Activated CD4-positive, alpha-beta T cell treated with anti-CD3 and anti-CD28 coated beads, Interleukin-10, Interleukin-2, amounts not matched to agents 100 ng/mL and 50 ng/mL, durations not matched to agents 16 hours and 8 hours (primary cell): ENCODE results near the gene GIPC3.
"Not testable (repeated sequence)": the region's sequence is repeated elsewhere in the genome, so short reads cannot be mapped to it uniquely, and the experiment has no call there.

ENCODE experiments used
- DNase-seq: peaks from one replicate; pipeline ENCODE4 v3.0.0-alpha.2; 2020

GIPC3 gene

DNA sequence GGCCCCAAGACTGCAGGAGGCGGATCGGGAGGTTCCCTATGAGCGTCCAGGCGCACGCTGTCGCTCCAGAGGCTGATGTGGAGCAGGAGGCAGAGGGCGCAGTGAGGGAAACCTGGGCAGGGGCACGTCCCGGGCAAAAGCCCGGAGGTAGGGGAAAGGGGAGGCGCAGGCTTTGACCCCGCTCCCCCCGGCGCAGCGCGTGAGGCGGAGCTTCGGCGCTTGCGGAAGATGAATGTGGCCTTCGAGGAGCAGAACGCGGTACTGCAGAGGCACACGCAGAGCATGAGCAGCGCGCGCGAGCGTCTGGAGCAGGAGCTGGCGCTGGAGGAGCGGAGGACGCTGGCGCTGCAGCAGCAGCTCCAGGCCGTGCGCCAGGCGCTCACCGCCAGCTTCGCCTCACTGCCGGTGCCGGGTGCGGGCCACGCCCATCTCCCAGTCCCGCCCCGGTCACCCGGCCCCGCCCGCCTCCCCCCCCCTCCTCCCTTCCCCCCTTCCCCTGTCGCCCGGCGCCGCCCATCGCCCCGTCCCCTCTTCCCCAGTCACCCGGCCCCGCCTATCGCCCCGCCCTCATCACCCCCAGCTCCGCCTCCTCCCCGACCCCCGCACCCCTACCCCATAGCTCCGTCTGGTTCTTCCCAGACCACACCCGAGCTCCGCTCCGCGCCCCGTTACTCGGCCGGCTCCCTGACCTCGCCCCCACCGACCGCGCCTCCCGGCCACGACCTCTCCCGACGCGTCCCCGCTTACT lies 8.4 kb upstream of the GIPC3 start:
- no peak for DNase-seq

DNA sequence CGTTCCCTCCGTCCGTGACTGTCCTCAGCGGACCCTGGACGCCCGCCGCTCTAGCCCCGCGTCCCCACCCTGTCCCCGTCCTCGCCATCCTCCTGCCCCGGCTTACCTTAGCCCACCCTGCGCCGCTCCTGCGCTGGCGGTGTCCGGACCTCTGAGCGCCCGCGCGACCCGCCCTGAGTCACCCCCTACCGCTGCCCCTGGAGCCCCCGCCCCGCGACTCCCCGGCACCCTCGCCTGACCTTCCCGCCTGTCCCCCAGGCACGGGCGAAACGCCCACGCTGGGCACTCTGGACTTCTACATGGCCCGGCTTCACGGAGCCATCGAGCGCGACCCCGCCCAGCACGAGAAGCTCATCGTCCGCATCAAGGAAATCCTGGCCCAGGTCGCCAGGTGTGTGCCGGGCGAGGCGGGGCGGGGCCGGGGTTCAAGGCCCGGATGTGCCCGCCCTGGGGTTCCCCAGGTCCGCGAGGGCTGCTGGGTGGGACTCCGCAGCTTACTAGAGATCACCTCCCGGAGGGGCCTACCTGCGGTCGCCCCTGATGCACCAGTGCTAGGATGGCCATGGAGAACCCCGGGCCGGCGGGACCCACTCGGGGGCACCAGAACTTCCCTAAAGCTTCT lies 7.4 kb upstream of the GIPC3 start:
- no peak for DNase-seq

DNA sequence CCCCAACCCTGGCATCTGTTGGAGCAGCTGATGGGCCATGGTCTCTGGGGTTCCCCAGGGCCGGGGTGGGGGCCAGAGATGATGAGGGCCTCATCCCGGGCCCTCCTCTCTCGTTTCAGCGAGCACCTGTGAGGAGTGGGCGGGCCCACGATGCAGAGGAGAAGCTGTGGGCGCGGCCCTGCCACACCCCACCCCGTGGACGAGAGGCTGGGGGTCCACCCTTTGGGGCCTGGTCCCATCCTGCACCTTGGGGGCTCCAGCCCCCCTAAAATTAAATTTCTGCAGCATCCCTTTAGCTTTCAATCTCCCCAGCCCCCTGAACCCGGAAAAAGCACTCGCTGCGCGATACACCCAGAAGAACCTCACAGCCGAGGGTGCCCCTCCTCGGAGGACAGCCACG lies 6.9 kb upstream of the GIPC3 start:
- DNase-seq = no peak

DNA sequence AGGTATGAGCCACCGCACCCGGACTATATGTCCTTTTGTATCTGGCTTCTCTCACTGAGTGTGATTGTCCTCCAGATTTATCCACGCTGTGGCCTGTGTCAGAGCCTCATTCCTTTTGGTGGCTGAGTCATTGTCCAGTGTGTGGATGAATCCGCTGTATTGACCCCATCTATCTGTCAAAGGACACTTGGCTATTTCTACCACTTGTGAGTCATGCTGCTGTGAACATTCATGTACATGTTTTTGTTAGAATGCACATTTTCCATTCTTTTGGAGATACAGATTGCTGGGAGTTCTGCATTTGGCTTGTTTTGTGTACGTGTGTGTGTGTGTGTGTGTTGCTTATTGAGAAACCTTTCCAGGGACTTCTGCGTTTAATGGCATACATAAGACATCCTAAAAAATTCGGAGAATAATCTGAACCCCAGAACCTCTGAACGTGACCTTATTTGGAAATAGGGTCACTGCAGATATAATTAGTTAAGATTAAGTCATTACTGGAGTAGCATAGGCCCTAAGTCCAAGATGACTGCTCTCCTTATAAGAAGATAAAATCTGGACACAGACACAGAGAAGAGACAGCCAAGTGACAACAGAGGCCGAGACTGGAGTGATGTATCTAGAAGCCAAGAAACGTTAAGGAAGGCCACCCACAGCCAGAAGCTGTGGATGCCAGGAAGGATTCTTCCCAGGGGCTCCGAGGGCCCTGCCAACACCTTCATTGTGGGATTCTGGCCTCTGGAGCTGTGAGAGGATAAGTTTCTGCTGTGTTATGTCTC lies 4.9 kb upstream of the GIPC3 start:
- no peak for DNase-seq

DNA sequence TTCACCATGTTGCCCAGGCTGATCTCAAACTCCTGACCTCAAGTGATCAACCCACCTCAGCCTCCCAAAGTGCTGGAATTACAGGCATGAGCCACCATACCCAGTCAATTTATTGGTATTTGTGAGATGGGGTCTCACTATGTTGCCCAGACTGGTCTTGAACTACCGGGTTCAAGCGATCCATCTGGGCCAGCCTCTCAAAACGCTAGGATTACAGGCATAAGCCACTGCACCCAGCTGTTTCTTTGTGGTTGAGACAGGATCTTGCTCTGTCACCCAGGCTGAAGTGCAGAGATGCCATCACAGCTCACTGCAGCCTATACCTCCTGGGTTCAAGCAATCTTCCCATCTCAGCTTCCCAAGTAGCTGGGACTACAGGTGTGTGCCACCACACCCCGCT lies 3.5 kb upstream of the GIPC3 start:
- not testable (repeated sequence) for DNase-seq

DNA sequence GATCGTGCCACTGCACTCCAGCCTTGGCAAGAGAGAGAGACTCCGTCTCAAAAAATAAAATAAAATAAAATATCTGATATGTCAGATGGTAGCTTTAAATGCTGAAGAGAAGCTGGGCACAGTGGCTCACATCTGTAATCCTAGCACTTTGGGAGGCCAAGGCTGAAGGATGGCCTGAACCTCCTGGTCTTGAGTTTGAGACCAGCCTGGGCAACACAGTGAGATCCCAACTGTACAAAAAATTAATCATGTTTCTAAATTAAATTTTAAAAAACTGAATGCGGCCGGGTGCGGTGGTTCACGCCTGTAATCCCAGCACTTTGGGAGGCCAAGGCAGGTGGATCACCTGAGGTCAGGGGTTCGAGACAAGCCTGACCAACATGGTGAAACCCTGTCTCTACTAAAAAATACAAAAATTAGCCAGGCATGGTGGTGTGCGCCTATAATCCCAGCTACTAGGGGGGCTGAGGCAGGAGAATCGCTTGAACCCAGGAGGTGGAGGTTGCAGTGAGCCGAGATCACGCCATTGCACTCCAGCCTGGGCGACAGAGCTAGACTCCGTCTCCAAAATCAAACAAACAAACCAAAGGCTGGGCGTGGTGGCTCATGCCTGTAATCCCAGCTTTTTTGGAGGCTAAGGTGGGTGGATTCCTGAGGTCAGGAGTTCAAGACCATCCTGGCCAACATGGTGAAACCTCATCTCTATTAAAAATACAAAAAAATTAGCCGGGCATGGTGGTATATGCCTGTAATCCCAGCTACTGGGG lies 1.1 kb upstream of the GIPC3 start:
- DNase-seq = not testable (repeated sequence)

DNA sequence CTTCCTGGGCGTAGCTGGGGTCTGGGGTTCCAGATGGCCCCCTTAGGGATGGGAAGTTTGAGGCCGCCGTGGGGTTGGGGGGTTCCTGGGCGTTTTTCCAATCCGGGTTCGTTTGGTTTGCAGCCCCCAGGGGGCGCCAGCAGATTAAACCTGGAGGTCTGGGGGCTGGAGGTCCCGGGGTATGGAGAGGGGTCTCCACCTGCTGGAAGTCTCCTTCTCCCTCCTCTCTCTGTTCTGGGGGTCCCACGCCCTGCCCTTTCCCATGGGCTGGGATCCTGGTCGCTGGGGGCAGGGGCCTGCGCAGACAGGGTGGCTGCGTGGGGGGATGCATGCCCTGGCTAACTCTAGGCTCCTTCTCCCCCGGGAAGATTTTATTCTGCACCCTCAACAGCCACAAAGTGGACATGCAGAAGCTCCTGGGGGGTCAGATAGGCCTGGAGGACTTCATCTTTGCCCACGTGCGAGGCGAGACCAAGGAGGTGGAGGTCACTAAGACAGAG lies 899 bp downstream of the GIPC3 start:
- DNase-seq = peak; percentile 21

DNA sequence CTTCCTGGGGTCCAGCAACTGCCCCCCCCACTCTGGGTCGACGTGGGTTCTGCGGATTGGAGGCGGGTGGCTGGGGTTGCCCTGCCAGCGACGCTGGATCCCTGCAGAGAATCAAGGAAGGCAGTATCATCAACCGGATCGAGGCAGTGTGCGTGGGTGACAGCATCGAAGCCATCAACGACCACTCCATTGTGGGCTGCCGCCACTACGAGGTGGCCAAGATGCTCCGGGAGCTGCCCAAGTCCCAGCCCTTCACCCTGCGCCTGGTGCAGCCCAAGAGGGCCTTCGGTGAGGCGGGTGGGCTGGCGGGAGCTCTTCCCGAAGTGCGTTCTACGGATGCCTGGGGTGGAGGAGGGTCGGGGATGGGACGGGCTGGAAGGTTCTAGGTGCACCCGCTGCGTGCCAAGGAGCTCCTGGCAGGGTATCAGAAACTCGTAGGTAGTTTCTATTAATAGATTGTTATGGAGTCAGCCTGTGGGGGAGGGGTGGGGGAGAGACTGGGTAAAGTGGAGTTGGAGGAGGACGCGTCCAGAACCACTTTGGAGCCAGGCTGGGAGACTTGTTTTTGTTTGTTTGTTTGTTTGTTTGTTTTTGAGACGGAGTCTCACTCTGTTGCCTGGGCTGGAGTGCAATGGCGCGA lies 1.5 kb downstream of the GIPC3 start:
- DNase-seq = no peak

DNA sequence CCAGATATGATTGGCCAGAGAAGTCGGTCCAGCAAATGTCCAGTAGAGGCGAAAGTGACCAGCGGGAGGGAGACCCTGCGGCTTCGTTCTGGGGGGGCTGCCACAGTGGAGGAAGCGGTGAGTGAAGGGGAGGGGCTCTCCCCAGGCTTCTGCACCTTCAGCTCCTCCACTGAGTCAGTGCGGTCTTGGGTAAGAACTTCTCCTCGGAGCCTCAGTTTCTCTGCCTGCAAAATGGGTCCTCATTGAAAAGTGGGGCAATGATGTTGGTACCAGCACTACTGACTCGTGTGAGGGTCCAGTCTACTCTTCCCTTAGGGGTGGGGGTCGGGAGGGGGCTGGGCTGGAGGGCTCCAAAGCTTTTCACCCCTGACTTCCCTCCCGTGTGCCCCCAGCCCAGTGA lies 4.2 kb downstream of the GIPC3 start:
- DNase-seq = no peak

DNA sequence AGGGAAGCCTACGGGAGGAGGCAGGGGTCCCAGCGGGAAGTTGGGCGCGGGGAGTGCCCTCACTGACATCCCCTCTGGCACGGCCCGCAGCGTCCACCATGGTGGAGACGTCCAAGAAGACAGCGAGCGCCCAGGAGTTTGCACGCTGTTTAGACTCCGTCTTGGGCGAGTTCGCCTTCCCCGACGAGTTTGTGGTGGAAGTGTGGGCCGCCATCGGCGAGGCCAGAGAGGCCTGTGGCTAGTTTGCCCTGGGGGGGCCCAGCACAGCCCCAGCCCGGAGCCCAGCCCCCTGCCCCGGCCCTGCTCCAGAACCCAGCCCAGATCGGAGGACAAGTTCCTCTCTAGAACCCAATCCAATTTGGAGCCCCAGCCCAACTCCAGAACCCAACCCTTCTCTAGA lies 4.7 kb downstream of the GIPC3 start:
- DNase-seq = no peak

DNA sequence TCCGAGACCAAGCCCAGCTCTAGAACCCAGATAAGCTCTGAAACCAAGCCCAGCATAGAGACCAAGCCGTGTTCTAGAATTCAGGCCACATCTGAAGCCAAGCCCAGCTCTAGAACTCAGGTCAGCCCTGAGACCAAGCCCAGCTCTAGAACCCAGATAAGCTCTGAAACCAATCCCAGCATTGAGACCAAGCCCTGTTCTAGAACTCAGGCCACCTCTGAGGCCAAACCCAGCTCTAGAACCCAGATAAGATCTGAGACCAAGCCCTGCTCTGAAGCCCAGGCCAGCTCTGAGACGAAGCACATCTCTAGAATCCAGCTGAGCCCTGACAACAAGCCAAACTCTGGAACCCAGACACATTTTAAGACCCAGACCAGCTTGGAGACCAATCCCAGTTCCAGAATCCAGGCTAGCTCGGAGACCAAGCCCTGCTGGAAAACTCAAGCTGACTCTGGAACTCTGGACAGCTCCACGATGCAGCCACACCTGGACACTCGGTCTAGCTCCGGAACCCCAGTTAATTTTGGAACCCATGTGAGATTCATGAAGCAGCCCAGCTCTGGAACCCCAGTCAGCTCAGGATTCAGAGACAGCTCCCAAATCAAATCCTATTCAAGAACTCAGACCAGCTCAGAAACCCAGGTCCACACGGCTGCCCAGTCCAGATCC lies 5.8 kb downstream of the GIPC3 start:
- DNase-seq = no peak

DNA sequence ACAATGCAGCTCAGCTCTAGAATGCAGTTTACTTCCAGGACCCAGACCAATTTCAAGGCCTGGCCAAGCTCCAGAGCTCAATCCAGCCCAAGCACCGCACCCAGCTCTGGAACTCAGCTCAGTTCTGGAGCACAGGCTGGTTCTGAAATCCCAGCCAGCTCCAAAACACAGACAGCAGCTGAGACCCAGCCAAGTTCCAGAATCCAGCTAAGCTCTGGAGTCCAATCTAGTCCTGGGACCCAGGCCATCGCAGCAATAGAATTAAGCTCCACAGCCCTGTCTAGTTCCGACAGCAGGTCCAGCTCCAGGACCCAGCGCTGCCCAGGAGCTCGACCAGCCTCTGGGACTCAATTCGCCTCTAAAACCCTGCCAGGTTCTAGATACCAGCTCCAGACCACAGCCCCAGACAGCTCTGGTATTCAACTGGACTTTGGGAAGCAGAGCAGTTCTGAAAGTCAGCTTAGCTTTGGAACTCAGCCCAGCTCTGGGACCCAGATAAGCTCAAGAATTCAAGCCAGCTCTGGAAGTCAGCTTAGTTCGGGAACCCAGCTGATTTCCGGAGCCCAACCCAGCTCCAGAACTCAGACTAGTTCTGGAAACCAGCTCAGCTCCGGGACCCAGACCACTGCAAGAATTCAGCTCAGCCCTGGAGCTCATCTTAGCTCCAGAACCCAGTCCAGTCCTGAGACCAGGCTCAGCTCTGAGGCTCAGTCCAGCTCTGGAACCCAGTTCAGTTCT lies 6.8 kb downstream of the GIPC3 start:
- DNase-seq = no peak

DNA sequence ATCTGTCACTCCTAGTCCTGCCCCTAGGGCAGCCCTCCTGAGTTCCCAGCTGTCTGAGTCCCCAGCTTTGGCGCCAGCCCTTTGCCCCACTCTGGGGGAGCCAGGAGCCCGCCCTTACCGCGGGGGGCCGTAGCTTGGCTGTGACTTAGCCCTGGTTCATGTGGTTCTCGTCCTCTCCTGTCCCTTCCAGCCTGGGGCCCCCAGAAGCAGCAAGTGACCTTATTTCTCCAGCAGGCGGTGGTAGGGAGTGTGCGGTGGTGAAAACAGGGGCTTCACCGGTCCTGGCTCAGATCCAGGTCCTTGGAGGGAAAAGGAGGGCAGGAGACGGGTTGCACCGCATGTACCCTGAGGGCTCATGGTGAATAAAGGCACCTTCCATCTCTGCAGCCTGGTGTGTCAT lies 7.9 kb downstream of the GIPC3 start:
- DNase-seq = no peak

DNA sequence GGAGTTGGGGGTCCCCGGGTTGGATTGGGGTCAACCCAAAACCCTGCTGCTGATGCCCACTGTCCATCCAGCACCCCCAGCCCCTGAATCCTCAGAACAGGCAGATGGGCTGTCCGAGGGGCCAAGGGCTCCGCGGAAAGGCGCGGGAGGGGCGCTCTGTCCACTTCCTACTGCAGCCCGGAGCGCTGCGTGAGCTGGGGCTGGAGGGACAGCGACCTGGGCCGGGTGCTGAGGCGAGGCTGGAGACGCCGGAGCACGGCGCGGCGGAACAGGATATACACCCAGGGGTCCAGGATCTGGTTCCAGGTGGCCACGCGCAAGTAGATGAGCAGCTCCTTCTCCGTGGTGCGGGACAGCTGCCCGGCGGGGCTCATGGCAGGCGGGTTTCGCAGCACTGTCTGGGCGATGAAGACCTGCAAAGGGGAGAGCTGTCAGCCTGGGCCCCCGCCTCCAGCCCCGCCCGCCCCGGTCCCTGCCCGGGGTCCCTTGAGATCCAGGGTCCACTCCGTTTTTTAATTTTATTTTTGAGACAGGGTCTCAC lies 10.3 kb downstream of the GIPC3 start:
- DNase-seq = no peak

DNA sequence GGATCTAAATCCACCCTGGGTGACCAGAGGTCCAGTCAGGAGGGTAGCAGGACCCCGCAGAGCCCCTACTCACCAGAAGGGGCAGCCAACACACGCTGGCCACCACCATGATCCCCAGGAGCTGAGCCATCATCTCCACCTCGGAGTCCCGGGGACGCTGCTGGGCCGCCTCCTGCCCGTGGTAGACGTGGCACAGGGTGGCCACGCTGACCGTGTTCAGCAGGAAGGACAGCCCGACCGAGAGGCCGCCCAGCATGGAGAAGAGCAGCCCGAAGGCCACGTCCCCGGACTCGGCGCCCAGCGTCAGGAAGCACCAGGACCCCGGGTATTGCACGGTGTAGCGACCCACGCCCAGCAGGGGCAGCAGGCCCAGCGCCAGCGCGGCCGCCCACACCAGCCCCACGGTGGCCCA lies 14.5 kb downstream of the GIPC3 start:
- DNase-seq = no peak

DNA sequence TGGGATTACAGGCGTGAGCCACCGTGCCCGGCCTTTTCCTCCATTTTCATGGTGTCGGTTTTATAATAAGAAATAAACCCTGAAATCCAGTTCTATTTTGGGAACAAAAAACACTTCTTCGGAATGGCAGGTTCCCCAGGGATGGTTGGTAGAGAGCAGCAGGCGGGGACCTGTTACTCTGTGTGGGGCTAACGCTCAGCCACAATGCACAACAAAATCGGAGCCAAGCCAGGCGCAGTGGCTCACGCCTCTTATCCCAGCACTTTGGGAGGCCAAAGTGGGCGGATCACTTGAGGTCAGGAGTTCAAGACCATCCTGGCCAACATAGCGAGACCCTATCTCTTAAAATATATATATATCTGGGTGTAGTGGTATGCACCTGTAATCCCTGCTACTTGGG lies 15.7 kb downstream of the GIPC3 start:
- DNase-seq = no peak

DNA sequence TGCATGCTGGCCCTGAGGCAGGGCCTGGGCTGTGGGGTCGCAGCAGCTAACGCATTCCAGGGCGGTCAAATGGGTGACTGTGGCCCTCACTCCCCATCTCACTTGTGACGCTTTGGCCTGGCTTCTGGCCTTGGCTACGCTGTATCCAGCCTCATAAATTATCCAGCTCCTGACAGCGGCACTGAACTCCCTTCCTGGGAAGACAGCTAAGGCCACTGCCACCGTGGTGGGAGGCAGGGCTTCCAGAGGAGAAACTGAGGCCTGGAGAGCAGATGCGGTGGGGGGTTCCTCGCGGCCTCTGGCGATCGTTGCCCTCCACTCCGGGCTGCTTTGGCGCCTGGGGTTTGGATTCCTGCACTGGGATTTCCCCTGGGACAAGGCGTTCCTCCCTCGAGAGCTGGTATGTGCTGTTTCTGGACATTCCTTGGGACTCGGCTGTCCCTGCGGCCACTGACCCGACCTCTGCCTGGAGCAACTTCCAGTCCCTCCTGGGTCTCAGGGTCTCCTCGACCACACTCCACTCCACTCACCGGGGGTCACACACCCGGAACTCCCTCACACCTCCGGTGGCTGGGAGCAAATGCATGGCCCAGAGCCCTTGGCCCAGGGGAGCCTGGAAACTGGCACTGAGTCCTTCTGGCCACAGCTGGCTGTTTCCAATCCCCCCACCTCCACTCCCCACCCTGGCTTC lies 18.0 kb downstream of the GIPC3 start:
- no peak for DNase-seq

DNA sequence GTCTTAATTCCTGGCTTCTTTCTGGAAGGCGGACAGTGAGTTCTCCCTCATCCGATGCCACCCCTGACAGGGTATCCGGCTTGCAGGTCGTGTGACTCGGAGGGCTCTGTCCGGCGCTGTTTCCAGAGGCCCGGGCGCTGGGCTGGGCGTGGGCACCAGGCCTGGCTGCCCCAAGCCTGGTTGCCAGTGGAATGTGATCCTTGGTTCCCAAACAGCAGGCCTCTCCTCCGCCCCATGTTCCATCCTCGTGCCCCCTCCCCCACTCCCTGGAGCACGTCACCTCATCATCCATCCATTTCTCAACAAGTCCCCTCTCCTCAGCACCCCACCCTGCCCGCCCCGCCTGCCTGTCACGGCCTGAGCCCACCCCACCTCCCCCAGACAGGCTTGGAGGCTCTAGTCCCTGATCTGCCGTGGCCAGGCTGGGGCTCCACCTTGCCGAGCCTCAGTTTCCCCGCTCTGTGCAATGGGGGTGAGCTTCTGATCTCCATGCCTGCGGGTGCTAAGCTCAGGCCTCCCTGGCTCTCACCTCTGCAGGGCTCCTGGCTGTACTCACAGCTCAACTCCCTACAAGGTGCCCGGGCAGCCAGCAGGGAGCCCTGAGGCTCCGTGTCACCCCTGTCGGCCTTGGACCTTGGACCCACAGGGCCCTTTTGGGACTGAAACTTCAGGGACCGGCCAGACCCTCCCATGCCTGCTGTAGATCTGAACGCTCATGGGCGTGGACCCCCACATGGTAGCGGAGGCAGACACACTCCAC lies 19.1 kb downstream of the GIPC3 start:
- no peak for DNase-seq

DNA sequence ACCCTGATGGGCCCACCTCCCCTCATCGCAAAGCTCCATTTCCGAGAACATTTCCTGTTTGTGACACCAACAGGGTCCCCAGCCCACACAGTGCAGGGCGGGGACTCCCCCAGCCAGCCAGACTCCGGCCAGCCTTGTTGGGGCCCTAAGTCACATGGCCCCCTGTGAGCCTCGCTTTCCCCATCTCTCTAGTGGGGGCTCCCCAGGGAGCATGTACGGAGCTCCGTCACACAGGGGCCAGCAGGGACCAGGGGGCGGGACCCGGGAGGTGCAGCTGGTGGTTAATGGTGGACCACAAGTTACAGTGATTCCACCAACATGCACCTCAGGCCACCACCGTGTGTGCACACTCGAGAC lies 19.7 kb downstream of the GIPC3 start:
- DNase-seq = no peak

DNA sequence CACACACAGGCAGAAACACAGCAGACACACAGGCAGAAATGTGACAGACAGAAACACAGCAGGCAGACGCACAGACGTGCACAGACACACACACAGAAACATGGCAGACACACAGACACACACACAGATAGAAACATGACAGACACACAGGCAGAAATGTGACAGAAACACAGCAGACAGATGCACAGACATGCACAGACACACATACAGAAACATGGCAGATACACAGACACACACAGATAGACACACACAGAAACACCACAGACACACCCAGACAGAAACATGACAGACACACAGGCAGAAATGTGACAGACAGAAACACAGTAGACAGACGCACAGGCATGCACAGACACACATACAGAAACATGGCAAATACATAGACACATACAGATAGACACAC lies 20.1 kb downstream of the GIPC3 start:
- no peak for DNase-seq
